GM19239 (cell line): ENCODE results near the gene SERTAD2.

ENCODE experiments used
- DNase-seq: peaks from one replicate; pipeline ENCODE4 v3.0.0; 2011; ENCODE audit warnings: low spot score; ENCODE audit not compliant: insufficient read length
- FAIRE-seq: peaks from 2 replicates; lab custom pipeline; 2011; peaks lifted over from hg19 to GRCh38; lab: Jason Lieb, UNC

Gene SERTAD2

DNA sequence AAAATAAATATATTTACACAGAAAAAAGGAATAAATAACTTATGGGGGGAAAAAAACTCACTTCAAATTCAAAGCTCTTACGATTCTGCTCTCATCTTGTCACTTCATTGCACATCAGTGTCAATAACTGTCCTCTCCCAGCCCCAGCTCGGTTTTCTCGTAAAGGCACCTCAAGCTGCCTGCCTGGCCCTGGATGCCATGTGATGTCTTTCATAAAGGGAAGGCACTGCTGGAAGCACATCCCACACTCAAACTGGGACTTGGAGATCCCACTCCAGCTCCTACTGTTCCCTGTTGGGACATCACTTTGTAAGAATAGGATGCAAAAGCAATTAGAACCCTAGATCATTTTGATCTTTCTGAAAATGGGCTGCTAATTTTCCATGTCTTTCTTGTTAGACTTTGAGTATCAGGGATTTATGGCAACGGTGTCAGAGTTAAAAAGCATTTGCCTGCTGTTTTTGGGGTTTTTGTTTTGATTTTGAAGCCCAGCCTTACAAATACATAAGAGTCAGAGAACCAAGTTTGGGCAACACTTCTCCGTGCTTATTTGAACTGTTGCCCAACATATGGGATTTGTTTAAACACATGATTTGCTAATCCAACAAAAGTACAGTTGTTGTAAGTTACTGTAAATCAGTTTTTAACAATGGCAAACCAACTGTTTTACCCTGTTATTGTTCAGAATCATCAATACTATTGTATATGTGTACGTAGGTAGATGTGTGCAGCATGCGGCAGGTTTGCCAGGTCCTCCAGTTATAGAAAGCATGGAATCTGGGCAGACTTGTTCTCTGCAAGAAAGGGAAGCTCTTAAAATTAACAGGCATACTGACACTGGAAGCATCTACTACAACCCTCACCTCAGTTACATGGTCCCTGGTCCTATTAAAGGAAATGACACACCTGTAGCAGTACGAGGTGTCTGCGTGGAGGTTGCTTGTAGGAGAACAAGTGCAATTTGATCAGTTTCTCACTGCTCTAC, 20.6 kb downstream of the SERTAD2 start:
- no peak for DNase-seq
- no peak for FAIRE-seq

DNA sequence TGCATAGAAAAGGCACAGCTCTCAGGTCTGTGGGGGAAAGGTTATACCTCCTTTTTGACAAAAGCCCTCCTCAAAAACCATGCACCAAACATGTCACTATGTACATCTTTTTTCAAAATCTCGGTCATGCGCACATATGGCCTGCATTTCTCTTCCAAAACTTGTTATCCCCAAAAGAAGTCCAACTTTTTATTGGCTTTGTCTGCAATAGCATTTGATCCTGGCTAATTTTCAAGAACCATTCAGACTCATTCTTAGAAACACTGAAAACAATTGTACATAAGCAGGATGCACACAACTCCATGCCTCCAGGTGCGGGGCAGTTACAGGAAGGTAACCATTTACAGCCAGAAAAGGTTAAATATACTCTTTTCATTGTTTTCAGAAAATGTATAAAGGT, 21.9 kb downstream of the SERTAD2 start:
- FAIRE-seq (no peak), DNase-seq (no peak)

DNA sequence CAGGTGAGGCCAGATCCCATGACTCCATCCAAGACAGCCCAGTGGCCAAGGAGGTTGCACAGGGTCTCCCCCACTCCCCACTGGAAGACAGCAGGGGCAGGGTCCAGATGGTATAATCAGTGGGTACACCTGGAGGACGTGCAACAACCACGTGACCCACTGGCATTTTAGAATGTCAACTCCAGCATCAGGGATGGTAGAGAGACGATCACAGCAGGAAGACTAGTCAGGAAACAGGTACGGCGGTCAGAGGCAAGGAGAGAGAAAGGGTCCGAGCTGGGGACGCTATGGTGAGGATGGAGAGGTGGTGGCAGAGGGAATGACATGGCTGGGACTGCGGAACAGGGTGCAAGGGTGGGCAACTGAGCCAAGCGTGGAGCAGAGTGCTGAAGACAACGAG, 23.0 kb downstream of the SERTAD2 start:
- DNase-seq (no peak), FAIRE-seq (no peak)

DNA sequence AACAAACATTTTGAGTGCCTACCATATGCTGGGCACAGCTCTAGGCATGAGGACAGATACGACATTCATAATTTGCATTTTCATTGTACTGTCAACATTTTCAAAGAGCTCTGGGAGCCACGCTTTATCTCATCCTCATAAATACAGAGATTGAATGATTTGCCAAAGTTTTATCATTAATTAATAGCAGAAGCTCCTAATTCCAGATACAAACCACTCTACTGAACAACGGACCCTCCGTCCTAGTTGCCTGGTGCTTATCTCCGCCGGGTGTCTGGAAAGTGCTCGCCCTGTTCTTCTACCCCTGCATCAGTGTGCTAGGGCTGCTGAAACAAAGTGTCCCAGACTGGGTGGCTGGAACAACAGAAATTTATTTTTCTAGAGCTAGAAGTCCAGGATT, 23.8 kb downstream of the SERTAD2 start:
- FAIRE-seq, result no peak
- DNase-seq, result no peak

DNA sequence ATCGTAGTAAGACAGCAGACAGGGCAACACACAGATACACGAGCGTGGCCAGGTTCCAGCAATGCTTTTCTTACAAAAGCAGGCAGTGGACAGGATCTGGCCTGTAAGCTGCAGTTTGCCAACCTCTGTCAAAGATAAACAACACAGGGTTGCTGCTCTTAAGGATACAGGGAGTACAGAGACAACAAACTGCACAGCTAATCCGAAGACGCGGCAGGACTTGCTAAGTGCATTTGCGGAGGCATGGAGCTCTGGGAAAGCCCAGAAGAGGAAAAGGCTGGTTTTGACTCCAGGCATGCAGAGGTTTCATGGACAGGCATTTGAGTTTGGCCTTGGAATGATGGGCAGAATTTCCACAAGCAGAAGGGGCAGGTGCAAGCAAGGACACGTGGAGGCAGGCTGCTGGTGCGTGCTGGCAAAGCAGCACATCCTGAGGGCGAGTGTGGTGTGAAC, 24.4 kb downstream of the SERTAD2 start:
- FAIRE-seq, result no peak
- DNase-seq, result no peak

DNA sequence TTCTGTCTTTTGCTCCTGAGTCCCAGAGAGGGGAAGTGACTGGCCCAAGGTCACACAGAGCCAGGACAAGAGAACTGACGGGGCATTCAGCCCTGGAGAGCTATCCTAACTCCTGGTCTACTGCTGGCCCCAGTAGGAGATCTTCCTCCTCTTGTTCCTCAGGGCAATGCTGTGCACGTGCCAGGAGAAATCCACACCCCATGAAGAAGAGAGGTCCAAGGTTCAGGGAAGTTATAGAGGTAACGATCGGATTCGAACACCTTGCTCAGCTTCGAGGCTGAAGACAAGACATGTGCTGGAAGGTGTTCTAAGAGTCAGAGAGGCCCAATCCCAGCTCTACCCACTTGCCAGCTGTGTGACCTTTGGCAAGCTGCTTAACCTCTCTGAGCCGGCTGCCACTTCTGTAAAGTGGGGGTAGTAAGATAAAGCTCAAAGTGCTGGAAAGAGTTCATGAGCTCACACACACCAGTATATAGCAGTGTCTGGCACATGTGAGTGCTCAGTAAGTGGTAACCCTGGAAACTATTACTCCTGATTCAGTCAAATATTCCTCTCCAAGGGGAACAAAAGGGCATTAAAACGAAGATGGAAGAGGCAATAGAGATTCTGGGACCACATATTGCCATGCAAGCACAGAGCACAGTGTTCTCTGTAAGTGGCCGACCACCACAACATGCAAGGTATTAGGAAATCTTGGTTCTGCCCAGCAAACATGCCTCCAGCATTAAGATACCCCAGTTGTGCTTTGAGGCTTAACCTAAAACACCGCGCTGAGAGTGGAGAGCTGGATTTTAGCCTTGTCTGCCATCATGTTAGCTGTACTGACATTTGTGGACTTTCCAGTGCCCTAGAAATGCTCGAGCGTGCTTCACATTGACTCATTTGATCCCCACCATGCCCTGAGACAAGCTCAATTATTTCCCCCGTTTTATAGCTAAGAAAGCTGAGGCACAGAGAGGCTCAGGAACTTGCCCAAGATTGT, 25.6 kb downstream of the SERTAD2 start:
- DNase-seq, result no peak
- no peak for FAIRE-seq

DNA sequence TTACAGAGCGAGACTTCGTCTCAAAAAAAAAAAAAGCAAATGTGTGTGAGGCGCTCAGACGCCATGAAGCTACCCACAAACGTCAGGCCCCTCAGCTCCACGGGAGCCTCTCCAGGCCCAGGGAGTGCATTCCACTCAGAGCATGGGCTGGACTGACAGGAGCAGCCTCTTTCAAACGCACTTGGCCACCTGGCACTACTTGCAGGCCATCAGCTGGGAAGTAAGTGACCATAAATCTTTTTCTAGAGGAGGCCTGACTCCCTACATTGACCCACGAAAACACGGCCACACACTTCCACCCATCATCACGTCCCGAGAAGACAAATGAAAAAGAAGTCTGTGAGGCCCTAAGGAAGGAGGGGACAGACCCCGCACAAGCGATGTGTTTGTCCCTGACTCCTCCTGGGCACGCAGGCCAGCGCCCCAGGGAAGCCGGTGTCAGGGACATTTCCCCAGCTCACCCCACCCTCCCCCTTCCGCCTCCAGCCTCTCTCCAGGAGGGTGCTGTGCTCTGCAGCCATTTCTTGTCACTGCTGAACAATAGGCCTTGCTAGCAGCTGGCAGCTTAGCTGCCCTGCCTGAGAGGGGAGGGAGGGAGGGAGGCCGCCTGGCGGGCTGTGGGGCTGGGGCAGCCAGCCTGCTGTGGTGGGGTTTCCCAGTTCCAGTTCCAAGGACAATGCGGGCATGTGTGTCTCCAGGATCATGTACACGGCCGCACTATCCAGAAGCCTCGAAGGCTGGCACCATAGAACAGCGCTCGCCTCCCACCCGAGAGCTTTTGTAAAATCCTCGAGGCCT, 26.6 kb downstream of the SERTAD2 start:
- no peak for DNase-seq
- FAIRE-seq, result no peak

DNA sequence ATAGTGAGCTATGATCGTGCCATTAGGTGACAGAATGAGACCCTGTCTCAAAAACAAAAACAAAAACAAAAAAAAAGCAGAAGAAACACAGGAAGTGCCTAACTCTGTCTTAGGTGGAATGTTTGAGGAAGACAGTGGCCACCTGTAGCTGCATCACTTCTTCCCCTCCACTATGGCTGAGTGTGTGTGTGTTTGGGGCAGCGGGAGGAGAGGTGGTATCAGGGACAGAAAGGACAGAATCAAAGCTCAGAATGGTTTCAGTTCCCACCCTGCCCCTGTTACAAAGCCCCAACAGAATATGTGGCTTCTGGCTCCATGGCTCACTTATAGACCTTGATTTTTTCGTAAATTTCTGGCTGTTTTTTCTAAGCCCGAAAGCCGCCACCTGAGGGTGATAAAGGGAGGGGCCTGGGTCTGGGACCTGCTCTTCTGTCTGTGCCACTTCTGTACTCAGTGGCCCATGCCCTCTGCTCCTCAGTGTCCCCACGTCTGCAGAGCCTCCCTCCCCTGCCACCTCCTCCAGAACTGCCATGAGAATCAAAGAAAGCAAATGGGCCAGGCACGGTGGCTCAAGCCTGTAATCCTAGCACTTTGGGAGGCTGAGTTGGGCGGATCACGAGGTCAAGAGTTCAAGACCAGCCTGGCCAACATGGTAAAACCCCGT, 27.4 kb downstream of the SERTAD2 start:
- FAIRE-seq (no peak), DNase-seq (no peak)

DNA sequence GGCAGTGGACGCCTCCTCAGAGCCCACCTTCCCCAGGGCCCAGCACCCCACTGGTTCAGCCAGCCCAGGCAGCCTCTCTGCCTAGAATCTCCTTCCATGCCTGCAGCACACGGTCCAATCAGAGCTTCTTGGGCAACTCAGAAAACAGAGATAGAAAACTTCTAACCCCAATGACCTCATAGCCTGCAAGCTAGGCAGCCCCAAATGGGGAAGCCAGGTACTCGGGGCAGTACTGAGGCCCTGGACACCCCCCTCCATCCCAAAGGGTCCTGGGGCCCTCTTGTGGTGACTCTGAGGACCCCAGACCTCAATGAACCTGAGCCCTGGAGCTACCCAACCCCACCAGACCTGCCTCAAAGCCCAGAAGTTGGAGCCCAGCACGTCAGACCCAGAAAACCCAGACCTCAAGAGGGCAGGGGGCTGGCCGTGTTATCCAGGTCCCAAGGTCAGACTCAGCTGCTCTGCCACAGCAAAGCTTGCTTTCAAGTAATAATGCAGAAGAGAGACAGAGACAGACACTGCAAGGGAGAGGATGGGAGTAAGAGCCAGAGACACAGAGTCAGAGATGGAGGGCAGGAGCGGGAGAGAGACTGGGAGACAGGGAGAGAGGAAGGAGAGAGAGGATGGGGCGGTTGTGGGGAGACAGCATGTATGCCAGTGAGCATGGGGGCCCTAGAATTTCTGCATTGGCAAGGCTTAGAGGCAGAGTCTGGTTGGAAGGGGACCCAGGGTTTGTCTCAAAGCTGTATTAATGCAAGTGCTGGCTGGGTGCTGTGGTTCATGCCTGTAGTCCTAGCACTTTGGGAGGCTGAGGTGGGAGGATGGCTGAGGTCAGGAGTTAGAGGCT, 28.2 kb downstream of the SERTAD2 start:
- FAIRE-seq, result no peak

DNA sequence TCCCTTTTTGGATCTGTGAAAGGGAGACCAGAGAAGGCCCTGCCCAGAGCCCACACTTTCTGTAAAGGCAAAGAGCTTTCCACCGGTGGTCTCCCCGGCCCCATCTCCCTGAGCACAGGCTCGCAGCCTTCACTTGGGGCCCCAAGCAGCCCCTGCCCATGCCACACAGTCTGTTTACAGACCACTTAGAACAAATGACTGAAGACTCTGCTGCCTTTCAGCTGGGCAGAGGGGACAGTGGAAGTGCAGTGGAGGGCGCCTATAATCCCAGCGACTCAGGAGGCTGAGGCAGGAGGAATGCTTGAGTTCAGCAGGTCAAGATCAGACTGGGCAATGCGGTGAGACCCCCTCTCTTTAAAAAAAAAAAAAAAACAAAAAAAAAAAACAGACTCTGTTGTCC, 28.9 kb downstream of the SERTAD2 start:
- FAIRE-seq (no peak), DNase-seq (no peak)

More for the DNA sequence above, 28.2 kb downstream of the SERTAD2 start:
- no peak for DNase-seq

DNA sequence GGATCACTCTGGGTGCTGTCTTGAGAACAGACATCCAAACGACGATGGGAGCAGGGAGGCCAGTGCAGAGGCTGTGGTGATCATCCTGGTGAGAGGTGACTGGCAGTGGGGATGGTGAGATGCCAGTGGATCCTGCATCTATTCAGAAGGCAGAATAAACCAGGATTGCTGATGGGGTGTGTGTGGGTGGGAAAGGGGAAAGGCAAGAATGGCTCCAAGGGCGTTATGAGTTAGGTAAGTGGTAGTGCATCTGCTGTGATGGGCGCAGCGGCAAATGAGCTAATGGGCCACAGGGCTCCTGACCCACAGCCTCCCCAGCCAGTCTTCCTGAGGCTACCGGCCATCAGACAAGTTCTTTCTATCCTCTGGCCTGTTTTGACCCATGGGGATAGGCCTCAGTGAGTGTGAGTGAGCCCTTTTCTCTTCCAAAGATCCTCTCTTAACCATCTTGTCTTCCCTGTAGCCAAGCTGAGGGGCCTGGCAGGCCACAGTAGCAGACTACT, 29.6 kb downstream of the SERTAD2 start:
- FAIRE-seq (no peak), DNase-seq (no peak)

DNA sequence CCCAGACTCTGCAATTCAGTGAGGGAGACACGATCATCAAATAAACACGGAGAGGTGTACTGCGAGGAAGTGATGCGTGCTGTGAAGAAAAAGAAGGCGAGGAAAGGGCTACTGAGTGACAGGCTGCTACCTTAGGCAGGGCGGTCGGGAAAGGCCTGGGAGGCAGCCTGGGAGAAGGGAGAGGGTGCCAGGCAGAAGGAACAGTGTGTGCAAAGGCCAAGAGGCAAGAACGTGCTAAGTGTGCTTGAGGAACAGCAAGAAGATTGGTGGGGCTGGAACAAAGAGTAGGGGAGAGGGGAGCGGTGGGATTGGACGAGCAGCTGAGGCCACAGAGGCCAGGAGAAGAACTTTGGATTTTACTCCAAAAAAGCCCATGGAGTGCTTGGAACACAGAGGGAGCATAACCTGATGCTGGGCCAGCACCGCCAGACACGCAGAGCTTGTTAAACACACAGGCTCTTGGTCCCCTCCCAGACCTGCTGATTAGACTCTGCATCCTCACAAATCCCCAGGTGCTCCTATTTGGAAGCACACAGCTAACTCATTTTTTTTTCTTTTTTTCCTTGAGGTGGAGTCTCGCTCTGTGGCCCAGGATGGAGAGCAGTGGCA, 30.4 kb downstream of the SERTAD2 start:
- DNase-seq, result no peak
- no peak for FAIRE-seq

DNA sequence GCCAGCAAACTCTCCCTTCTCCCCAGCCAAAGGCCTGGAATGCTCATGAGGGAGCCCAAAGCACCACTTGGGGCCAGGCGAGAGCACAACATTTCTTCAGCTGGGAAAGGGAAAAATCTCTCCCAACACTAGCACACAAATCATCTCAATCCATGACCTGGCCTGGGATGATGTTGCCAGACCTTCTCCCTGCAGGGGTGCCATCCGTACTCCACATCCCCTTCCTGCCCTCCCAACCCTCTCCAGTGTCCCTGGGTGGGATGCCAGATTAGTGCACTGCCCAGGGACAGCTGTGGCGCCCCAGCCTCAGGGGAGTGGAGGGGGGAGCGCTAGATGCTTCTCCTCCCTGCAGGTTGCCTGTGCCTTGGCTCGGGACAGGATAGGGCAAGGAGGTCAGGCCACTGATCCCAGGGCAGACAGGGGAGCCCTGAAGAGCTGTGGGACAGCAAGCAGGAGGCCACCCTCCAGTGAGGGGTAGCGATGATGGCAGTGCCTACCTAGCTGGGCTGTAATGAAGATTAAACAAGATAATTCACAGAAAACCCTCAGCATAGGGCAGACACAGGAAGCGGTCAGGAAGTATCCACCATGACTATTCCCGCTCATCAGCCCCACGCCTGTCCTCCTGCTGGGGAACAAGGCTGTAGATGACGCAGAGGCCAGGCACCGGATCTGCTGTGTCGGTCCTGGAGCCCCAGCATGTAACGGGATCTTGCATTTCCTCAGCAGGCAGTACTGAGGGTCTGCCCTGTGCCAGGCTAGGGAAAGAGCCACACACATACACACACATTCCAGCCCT, 31.1 kb downstream of the SERTAD2 start:
- DNase-seq, result no peak
- FAIRE-seq, result no peak

DNA sequence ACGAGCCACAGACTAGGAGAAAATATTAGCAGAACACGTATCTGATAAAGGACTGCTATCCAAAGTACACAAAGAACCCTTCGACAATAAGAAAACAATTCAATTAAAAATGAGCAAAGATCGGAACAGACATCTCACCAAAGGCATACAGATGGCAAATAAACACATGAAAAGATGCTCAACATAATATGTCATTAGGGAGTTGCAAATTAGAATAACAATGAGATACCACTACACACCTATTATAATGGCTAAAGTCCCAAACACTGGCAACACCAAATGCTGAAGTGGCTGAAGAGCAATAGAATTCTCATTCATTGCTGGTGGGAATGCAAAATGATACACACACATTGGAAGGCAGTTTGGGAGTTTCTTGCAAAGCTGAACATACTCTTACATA, 33.1 kb downstream of the SERTAD2 start:
- DNase-seq, result no peak
- FAIRE-seq, result no peak

DNA sequence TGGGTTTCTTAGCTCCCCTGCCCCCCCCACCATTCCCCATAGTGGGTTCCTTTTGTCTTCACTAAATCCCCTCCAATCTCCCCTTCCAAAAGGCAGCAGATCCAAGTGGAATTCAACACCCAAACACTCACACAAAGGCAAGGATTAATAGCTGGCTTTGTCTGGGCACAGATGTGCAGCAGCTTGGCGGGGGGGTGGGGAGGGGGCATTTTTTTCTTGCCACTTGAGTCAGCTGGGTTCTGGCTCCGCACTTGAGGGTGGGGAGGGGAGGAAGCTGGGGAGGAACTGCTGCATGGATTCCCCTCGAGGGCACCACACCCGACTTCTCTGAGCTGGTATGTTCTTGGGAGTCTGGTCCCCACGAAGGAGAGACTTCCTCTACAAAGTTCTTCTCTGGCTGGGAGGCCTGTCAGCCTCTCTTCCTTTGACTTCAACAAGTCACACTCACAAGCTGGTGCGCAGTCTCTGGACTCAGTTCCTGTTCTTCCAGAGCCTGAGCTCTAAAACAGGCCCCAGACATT, 36.0 kb downstream of the SERTAD2 start:
- DNase-seq (no peak), FAIRE-seq (no peak)

DNA sequence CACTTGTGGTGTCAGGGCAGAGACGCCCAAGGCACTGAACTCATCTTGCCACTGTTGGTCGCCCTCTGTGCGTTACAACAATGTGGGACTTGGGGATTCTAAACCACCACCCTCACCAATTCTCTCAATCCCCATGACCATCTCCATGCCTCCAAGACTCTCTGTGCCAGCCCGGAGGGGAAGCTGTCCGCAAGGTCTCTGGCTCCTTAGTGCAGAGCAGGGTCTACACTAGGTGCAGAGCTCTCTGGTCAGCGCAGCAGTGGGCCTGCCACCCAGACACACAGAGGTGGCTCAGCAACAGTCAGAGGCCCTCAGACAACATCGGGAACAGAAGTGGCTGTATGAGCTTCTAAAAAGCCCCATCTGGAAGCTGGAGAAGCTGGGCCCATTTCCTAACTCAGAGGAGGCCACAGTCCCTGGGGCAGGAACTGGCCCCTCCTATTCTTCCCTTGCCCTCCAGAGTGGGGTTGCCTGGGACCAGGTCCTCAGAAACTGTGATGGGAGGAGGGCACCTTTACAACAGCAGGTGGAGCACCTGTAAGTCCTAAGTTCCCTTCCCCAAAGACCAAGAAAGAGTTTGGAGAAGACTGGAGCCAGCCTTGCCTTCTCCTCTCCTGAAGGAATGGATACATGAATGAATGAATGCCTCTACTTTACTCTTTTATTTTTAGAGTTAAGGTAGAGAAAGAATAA, 37.7 kb downstream of the SERTAD2 start:
- no peak for DNase-seq

More for the DNA sequence above, 37.7 kb downstream of the SERTAD2 start:
- no peak for FAIRE-seq
